ENCODE measurements around the gene GREM2. TPM values are rescaled to one million over a fixed set of nuclear protein-coding genes. Genes with fewer than 3 reads are reported as not detected.

GREM2 gene
- total and polyA plus RNA-seq, 9 of the 15 experiments (the other 6 are each of a cell fraction or from before 2014, with no cell fraction given), result 0.01 to 0.07 (median 0.05) TPM; not detected in 5

DNA sequence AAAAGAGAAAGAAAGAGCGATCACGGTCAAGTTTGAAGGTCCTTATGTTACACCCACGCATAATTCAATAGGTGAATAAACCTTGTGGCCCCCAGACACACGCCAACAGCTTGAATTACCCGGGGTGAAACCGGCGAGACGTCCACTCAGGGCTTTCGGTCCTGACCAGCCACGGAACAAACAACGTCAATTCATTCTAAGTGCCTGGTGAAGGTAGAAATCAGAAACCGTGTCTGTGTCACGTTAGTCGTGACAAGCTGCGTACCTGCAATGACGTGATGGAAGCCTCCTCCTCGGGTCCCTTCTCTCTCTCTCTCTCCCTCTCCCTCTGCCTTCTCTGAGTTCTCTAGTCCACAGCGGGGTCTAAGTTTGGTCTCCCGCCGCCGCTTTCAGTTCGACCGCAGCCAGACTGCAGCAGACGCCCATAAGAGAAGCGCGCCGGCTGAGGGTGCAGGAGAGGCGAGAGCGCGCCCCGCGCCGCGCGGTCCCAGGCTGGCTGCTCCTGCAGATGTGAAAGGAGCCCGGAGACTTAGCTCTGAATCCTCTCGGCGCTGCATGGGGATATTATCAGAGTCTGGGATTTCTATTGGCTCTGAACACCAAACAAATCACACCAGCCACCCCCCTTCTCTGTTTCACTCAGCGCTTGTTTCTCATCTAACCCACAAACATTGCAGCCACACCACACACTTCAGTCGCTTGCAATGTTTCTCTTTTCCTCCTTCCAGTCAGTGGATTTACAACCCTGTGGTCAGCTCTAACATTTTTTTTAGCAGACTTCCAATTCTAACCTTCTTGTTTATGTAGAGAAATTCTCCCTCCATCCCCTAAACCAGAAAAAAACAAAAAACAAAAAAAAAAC lies at the start of gene GREM2 (continued):
- TF ChIP-seq NR2C1 (IDR thresholded peaks at IDR 0.05) (no peak), NR2C1 (tag; IDR thresholded peaks at IDR 0.05) (no peak), ZNF445 (CRISPR knock-in tag; IDR thresholded peaks at IDR 0.05; ENCODE audit: low read depth) (no peak), MYC (IDR thresholded peaks at IDR 0.05; ENCODE audit: low read depth, low read length) (no peak), MYC (CRISPR knock-in tag; IDR thresholded peaks at IDR 0.05; ENCODE audit: borderline replicate concordance, low read depth) (no peak), RBM17 (IDR thresholded peaks at IDR 0.05; ENCODE audit: borderline replicate concordance, low read depth, low read length) (no peak), RFX7 (CRISPR knock-in tag; IDR thresholded peaks at IDR 0.05) (no peak)
- TF ChIP-seq, protein P1, sequence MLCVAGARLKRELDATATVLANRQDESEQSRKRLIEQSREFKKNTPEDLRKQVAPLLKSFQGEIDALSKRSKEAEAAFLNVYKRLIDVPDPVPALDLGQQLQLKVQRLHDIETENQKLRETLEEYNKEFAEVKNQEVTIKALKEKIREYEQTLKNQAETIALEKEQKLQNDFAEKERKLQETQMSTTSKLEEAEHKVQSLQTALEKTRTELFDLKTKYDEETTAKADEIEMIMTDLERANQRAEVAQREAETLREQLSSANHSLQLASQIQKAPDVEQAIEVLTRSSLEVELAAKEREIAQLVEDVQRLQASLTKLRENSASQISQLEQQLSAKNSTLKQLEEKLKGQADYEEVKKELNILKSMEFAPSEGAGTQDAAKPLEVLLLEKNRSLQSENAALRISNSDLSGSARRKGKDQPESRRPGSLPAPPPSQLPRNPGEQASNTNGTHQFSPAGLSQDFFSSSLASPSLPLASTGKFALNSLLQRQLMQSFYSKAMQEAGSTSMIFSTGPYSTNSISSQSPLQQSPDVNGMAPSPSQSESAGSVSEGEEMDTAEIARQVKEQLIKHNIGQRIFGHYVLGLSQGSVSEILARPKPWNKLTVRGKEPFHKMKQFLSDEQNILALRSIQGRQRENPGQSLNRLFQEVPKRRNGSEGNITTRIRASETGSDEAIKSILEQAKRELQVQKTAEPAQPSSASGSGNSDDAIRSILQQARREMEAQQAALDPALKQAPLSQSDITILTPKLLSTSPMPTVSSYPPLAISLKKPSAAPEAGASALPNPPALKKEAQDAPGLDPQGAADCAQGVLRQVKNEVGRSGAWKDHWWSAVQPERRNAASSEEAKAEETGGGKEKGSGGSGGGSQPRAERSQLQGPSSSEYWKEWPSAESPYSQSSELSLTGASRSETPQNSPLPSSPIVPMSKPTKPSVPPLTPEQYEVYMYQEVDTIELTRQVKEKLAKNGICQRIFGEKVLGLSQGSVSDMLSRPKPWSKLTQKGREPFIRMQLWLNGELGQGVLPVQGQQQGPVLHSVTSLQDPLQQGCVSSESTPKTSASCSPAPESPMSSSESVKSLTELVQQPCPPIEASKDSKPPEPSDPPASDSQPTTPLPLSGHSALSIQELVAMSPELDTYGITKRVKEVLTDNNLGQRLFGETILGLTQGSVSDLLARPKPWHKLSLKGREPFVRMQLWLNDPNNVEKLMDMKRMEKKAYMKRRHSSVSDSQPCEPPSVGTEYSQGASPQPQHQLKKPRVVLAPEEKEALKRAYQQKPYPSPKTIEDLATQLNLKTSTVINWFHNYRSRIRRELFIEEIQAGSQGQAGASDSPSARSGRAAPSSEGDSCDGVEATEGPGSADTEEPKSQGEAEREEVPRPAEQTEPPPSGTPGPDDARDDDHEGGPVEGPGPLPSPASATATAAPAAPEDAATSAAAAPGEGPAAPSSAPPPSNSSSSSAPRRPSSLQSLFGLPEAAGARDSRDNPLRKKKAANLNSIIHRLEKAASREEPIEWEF (CRISPR knock-in tag; IDR thresholded peaks at IDR 0.05), result no peak

All from K562 (cell line).